ENCODE measurements around the gene GFRA1. TPM values are rescaled to one million over a fixed set of nuclear protein-coding genes. Genes with fewer than 3 reads are reported as not detected.

The GFRA1 gene
- polyA plus RNA-seq, 1 of the 3 experiments (the other 2 are of a cell fraction), result 1.6 TPM

GRCh38 chr10:116026725-116027124, 246.3 kb downstream of the GFRA1 start:
- Histone ChIP-seq H3K4me3 (ENCODE audit: low read depth in 2 of 2, low read length in 1 of 2) (no peak overlapping the region), H3K36me3 (replicated peaks in 1 of 2; ENCODE audit: control insufficient read depth in 1 of 2, insufficient read depth in 2 of 2, low read length in 1 of 2) (no peaks in the 10 kb centered on the region), H4K20me1 (ENCODE audit: insufficient read depth) (no peaks in the 10 kb centered on the region), H3K4me2 (no peak overlapping the region), H3K79me2 (ENCODE audit: insufficient read depth) (no peaks in the 10 kb centered on the region), H3K9me2 (no peaks in the 10 kb centered on the region), H2AFZ (ENCODE audit: low read depth) (no peak overlapping the region), H3F3A (replicated peaks; ENCODE audit: insufficient read depth) (no peaks in the 10 kb centered on the region), H3K9me3 (no peaks in the 10 kb centered on the region), H3K4me1 (ENCODE audit: control insufficient read depth in 1 of 2, insufficient read depth in 2 of 2, low read depth in 1 of 2, low read length in 1 of 2) (no peaks in the 10 kb centered on the region), H3K27ac (ENCODE audit: low read depth in 2 of 2, low read length in 1 of 2) (no peak overlapping the region), H3K9ac (no peak overlapping the region), H3K27me3 (ENCODE audit: insufficient read depth) (no peaks in the 10 kb centered on the region)
- CTCF ChIA-PET, result interaction anchor here (1.2 kb wide), 1 partner anchor 11 kb away, joined by 4 read pairs; no protein-coding TSS in a partner anchor
- no peak for DNase-seq
- 44% methylated on average over 6 of the region's 6 CpGs for WGBS (ENCODE audit: low lambda C conversion rate)
- POLR2A ChIA-PET, result no interaction called here
- TF ChIP-seq CTCF (IDR thresholded peaks at IDR 0.05), result no peak
- TF ChIP-seq FOSL2 (IDR thresholded peaks at IDR 0.05; ENCODE audit: borderline replicate concordance, low read depth), result no peak
- TF ChIP-seq GATA2 (CRISPR knock-in tag; IDR thresholded peaks at IDR 0.05), result no peak
- TF ChIP-seq NRF1 (IDR thresholded peaks at IDR 0.05; ENCODE audit: low read depth, low read length), result no peak
- TF ChIP-seq FOXJ3 (CRISPR knock-in tag; IDR thresholded peaks at IDR 0.05), result no peak
- no peak for TF ChIP-seq EP300 (IDR thresholded peaks at IDR 0.05; ENCODE audit: borderline replicate concordance in 1 of 2, low read depth in 1 of 2, low read length in 1 of 2)
- no peak for TF ChIP-seq IRF3 (IDR thresholded peaks at IDR 0.05; ENCODE audit: low read depth, low read length)
- TF ChIP-seq RFX5 (IDR thresholded peaks at IDR 0.05; ENCODE audit: low read length), result no peak
- TF ChIP-seq TCF12 (IDR thresholded peaks at IDR 0.05), result no peak
- no peak for TF ChIP-seq SMC3 (IDR thresholded peaks at IDR 0.05; ENCODE audit: low read depth, low read length)
- no peak for TF ChIP-seq POLR2AphosphoS5 (IDR thresholded peaks at IDR 0.05; ENCODE audit: low read depth, low read length)

GRCh38 chr10:116026315-116026714, 246.7 kb downstream of the GFRA1 start:
- peak; percentile 37 for DNase-seq
- ChIA-PET CTCF (interaction anchor here (1.2 kb wide), 1 partner anchor 11 kb away, joined by 4 read pairs; no protein-coding TSS in a partner anchor), POLR2A (no interaction called here)
- no peak overlapping the region for H3K27ac ChIP-seq (ENCODE audit: low read depth in 2 of 2, low read length in 1 of 2)
- no peaks in the 10 kb centered on the region for H3K36me3 ChIP-seq (replicated peaks in 1 of 2; ENCODE audit: control insufficient read depth in 1 of 2, insufficient read depth in 2 of 2, low read length in 1 of 2)
- H3K4me2 ChIP-seq, result no peak overlapping the region
- H3K9me2 ChIP-seq, result no peaks in the 10 kb centered on the region
- no peaks in the 10 kb centered on the region for H4K20me1 ChIP-seq (ENCODE audit: insufficient read depth)
- TF ChIP-seq YY1 (IDR thresholded peaks at IDR 0.05; ENCODE audit: low read depth) (no peak), RAD21 (IDR thresholded peaks at IDR 0.05; ENCODE audit: low read length) (peak; percentile 37)
- H3K4me3 ChIP-seq (ENCODE audit: low read depth in 2 of 2, low read length in 1 of 2), result no peak overlapping the region
- no peaks in the 10 kb centered on the region for H3K79me2 ChIP-seq (ENCODE audit: insufficient read depth)
- H3K4me1 ChIP-seq (ENCODE audit: control insufficient read depth in 1 of 2, insufficient read depth in 2 of 2, low read depth in 1 of 2, low read length in 1 of 2), result no peaks in the 10 kb centered on the region
- no peaks in the 10 kb centered on the region for H3K27me3 ChIP-seq (ENCODE audit: insufficient read depth)
- no peaks in the 10 kb centered on the region for H3F3A ChIP-seq (replicated peaks; ENCODE audit: insufficient read depth)
- no peak overlapping the region for H2AFZ ChIP-seq (ENCODE audit: low read depth)
- no peak overlapping the region for H3K9ac ChIP-seq
- no peaks in the 10 kb centered on the region for H3K9me3 ChIP-seq
- WGBS (ENCODE audit: low lambda C conversion rate), result 64% methylated on average over 1 of the region's 1 CpG

All from SK-N-SH (cell line).